Endothelial cell of umbilical vein (primary cell): ENCODE measurements around the gene USP7. TPM values are rescaled to one million over a fixed set of nuclear protein-coding genes. Genes with fewer than 3 reads are reported as not detected.

Experiments
- BruUV-seq: library from RNA; stranded (reverse); fragments of 400-500 nt; replicated peaks from 2 replicates; lab custom pipeline; 2021; lab: Mats Ljungman, UMichigan
- CTCF ChIA-PET: fragments of 300-600, 350-600 bp; sonication (Branson Sonifier 250); formaldehyde crosslinking; loops from one replicate; lab custom pipeline; 2021; ENCODE audit warnings: antibody characterized with exemption, inconsistent platforms; lab: Charles Lee
- POLR2A ChIA-PET: fragments of 300-600, 350-600 bp; sonication (Branson Sonifier 250); formaldehyde crosslinking; loops from one replicate; lab custom pipeline; 2021; ENCODE audit warnings: antibody characterized with exemption, inconsistent platforms; lab: Charles Lee
- DNase-seq: peaks from one replicate; pipeline ENCODE4 v3.0.0-alpha.2; 2011; ENCODE audit warnings: low read depth, low spot score
- FAIRE-seq: peaks from 2 replicates; lab custom pipeline; 2011; peaks lifted over from hg19 to GRCh38; lab: Jason Lieb, UNC
- H2AFZ ChIP-seq: 2 replicates; pipeline ENCODE4 v1.6.0; 2012; ENCODE audit warnings: low read depth, low read length, control low read depth, inconsistent platforms
- H3K27ac ChIP-seq: 2 replicates; pipeline ENCODE4 v1.5.1; 2011; ENCODE audit warnings: low read depth, mild to moderate bottlenecking, control low read depth, low read length, moderate library complexity; ENCODE audit not compliant: insufficient read depth
- H3K27me3 ChIP-seq, 2 experiments: 2 replicates each; pipeline versions ENCODE4 v1.6.0 to v1.6.1; 2011; ENCODE audit warnings: low read length in 2 of 2, mixed read lengths in 1 of 2; ENCODE audit not compliant: control insufficient read depth in 2 of 2, insufficient read depth in 2 of 2
- H3K36me3 ChIP-seq, 2 experiments: 2 replicates in 1 of 2; 3 replicates in 1 of 2; pipeline ENCODE4 v1.5.1; 2011; ENCODE audit warnings: low read length in 2 of 2, mild to moderate bottlenecking in 1 of 2, moderate library complexity in 1 of 2; ENCODE audit not compliant: control insufficient read depth in 2 of 2, insufficient read depth in 2 of 2; ENCODE audit errors: extremely low read depth in 1 of 2
- H3K4me1 ChIP-seq: 3 replicates; pipeline ENCODE4 v1.5.1; 2011; ENCODE audit warnings: mild to moderate bottlenecking, low read length; ENCODE audit not compliant: control insufficient read depth, insufficient read depth; ENCODE audit errors: extremely low read depth
- H3K4me2 ChIP-seq: 2 replicates; pipeline ENCODE4 v1.6.1; 2011; ENCODE audit warnings: low read length, control low read depth, mixed read lengths; ENCODE audit not compliant: insufficient read depth
- H3K4me3 ChIP-seq, 3 experiments: fragments of 200-600 bp in 1 of 3; sonication (generic), shearing (Covaris generic) in 1 of 3; replicated peaks in 1 of 3; 2 replicates each; pipeline ENCODE4 v1.5.1; 2011 to 2016; ENCODE audit warnings: control low read depth in 3 of 3, low read length in 3 of 3, mild to moderate bottlenecking in 2 of 3, inconsistent platforms in 1 of 3, low read depth in 1 of 3, moderate library complexity in 1 of 3; ENCODE audit not compliant: insufficient read depth in 1 of 3
- H3K79me2 ChIP-seq: 2 replicates; pipeline ENCODE4 v1.6.0; 2012; ENCODE audit warnings: low read length, inconsistent platforms; ENCODE audit not compliant: control insufficient read depth, insufficient read depth
- H3K9ac ChIP-seq: replicated peaks from 2 replicates; pipeline ENCODE3; 2011; ENCODE audit warnings: low read length, control low read depth; ENCODE audit not compliant: insufficient read depth; ENCODE audit errors: extremely low read depth
- H3K9me1 ChIP-seq: replicated peaks from 3 replicates; pipeline ENCODE4 v1.6.0; 2011; ENCODE audit warnings: mild to moderate bottlenecking, low read length; ENCODE audit not compliant: control insufficient read depth, insufficient read depth; ENCODE audit errors: extremely low read depth
- H3K9me3 ChIP-seq: replicated peaks from 2 replicates; pipeline ENCODE4 v1.5.1; 2012; ENCODE audit warnings: low read length, inconsistent platforms; ENCODE audit not compliant: control insufficient read depth, insufficient read depth
- H4K20me1 ChIP-seq: replicated peaks from 2 replicates; pipeline ENCODE3; 2011; ENCODE audit warnings: mild to moderate bottlenecking, low read length; ENCODE audit not compliant: control insufficient read depth, insufficient read depth; ENCODE audit errors: extremely low read depth
- EZH2 ChIP-seq: IDR thresholded peaks from 2 replicates; pipeline ENCODE4 v1.6.1; 2012; ENCODE audit warnings: borderline replicate concordance, low read depth, mild to moderate bottlenecking, moderate library complexity, low read length, inconsistent platforms; ENCODE audit not compliant: severe bottlenecking
- FOS ChIP-seq: IDR thresholded peaks from 2 replicates; pipeline ENCODE4 v1.6.1; 2011; ENCODE audit warnings: mild to moderate bottlenecking, low read length, moderate library complexity, borderline replicate concordance; ENCODE audit not compliant: insufficient read depth
- GATA2 ChIP-seq: IDR thresholded peaks from 2 replicates; pipeline ENCODE4 v1.7.0; 2011; ENCODE audit warnings: low read depth, mild to moderate bottlenecking, moderate library complexity, mixed read lengths, low read length; ENCODE audit not compliant: insufficient read length, insufficient read depth
- JUN ChIP-seq: IDR thresholded peaks from 2 replicates; pipeline ENCODE4 v1.6.1; 2011; ENCODE audit warnings: borderline replicate concordance, low read depth; ENCODE audit not compliant: insufficient read length, insufficient read depth
- MYC ChIP-seq: IDR thresholded peaks from one replicate; pipeline ENCODE4 v1.6.1; 2011; ENCODE audit warnings: mild to moderate bottlenecking, low read depth, low read length
- POLR2A ChIP-seq: IDR thresholded peaks from 2 replicates; pipeline ENCODE4 v1.6.1; 2012; ENCODE audit warnings: low read depth, mild to moderate bottlenecking, control low read depth, low read length
- POLR2AphosphoS5 ChIP-seq: IDR thresholded peaks from 2 replicates; pipeline ENCODE4 v1.6.1; 2012; ENCODE audit warnings: low read depth, mild to moderate bottlenecking, control low read depth, low read length, moderate library complexity; ENCODE audit not compliant: insufficient read depth
- dilution Hi-C: fragments of 300-500 bp; cut with MboI; formaldehyde crosslinking; loops from one replicate; pipeline ENCODE4 v1.15.0; 2019; ENCODE audit warnings: low sequenced_read_pairs; ENCODE audit not compliant: extremely low pct_ligation_motif_present
- intact Hi-C: fragments of 100-400 bp; cut with micrococcal nuclease; formaldehyde crosslinking; loops from one replicate; pipeline ENCODE4 v1.10.0; 2022
- polyA plus RNA-seq, 4 experiments: library from polyadenylated mRNA; depleted of rRNA in 3 of 4; stranded (reverse) in 3 of 4; unstranded in 1 of 4; fragments of >200 nt; gene quantifications; 2 replicates each; pipeline versions ENCODE4 v1.2.1 to v1.2.3, GENCODE V29; 2011 to 2012; ENCODE audit warnings: missing spikeins in 1 of 4
- total RNA-seq: library from RNA; stranded (reverse); gene quantifications from 2 replicates; pipeline ENCODE4 v1.2.3, GENCODE V29; 2021
- TF ChIP-seq, protein P1 (sequence below): IDR thresholded peaks from 2 replicates; pipeline ENCODE4 v1.6.1; 2011; ENCODE audit not compliant: insufficient read depth, insufficient read length
- TF ChIP-seq, protein P2 (sequence below), 2 donors: IDR thresholded peaks; 1 replicate in 1 of 2; 2 replicates in 1 of 2; pipeline ENCODE4 v1.5.1; 2011; ENCODE audit warnings: low read length in 2 of 2, mild to moderate bottlenecking in 2 of 2, moderate library complexity in 2 of 2, control low read depth in 1 of 2, inconsistent platforms in 1 of 2, low read depth in 1 of 2; ENCODE audit not compliant: insufficient read depth in 1 of 2; ENCODE audit errors: extremely low read depth in 1 of 2

Gene USP7
- total and polyA plus RNA-seq, 2 donors (not counting 3 experiments of a cell fraction or from before 2014, with no cell fraction given): 17.7 to 130 TPM

DNA sequence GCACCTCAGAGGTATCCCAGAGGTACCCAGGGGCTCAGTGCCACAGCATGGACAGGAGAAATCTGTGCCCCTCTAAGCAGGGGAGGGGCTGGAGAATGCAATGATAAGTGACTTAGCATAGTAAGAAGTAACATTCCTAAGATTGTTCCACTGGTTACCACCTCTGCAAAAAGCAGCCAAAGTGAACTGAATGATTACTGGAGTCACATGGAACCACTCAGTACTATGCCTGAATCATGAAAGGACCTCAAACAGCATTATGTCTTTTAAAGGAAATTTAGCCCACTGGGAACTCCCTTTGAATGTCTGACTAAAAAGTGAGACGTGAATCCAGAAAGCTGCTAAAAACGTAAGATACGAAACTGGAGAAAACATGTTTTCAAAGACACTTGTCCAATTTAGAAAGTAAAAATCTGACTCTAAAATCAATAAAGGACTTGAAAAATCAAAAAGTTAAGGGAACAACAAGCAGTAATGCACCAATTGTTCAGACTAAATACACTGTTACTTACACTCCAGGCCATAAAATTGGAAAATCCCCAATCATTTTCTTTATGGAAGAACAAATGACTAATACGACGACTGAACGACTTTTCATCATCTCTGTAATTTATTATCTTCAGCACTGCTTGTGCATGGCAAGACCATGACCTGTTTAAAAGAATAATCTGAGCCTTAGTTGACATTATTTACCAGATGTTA, 42.9 kb downstream of the USP7 start:
- dilution Hi-C loops (no loop called here), intact Hi-C loops (no loop called here)
- Histone ChIP-seq H3K9me3 (no peaks in the 10 kb centered on the region), H3K27ac (no peak overlapping the region), H3K9ac (no peak overlapping the region), H4K20me1 (peaks cover 7% of the 10 kb centered on the region), H3K4me3 (no peak overlapping the region), H3K27me3 (no peaks in the 10 kb centered on the region), H3K9me1 (no peaks in the 10 kb centered on the region), H3K4me1 (no peaks in the 10 kb centered on the region), H2AFZ (no peak overlapping the region), H3K36me3 (peaks cover 11 to 27% of the 10 kb centered on the region in 2 experiments), H3K4me2 (no peak overlapping the region), H3K79me2 (peaks cover 36% of the 10 kb centered on the region)
- ChIA-PET POLR2A (no interaction called here), CTCF (no interaction called here)
- TF ChIP-seq, protein P1, sequence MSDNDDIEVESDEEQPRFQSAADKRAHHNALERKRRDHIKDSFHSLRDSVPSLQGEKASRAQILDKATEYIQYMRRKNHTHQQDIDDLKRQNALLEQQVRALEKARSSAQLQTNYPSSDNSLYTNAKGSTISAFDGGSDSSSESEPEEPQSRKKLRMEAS: no peak
- TF ChIP-seq MYC (no peak), POLR2AphosphoS5 (no peak), EZH2 (no peak), GATA2 (no peak), JUN (no peak), FOS (no peak), POLR2A (no peak)
- TF ChIP-seq, protein P2, sequence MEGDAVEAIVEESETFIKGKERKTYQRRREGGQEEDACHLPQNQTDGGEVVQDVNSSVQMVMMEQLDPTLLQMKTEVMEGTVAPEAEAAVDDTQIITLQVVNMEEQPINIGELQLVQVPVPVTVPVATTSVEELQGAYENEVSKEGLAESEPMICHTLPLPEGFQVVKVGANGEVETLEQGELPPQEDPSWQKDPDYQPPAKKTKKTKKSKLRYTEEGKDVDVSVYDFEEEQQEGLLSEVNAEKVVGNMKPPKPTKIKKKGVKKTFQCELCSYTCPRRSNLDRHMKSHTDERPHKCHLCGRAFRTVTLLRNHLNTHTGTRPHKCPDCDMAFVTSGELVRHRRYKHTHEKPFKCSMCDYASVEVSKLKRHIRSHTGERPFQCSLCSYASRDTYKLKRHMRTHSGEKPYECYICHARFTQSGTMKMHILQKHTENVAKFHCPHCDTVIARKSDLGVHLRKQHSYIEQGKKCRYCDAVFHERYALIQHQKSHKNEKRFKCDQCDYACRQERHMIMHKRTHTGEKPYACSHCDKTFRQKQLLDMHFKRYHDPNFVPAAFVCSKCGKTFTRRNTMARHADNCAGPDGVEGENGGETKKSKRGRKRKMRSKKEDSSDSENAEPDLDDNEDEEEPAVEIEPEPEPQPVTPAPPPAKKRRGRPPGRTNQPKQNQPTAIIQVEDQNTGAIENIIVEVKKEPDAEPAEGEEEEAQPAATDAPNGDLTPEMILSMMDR (IDR thresholded peaks at IDR 0.05; ENCODE audit: extremely low read depth in 1 of 2, insufficient read depth in 1 of 2, low read depth in 1 of 2, low read length in 2 of 2): no peak
- FAIRE-seq (peak; percentile 21), DNase-seq (no peak)
- no TSS peak for BruUV-seq
